ENCODE measurements around the gene RASAL2.

RASAL2 gene

DNA sequence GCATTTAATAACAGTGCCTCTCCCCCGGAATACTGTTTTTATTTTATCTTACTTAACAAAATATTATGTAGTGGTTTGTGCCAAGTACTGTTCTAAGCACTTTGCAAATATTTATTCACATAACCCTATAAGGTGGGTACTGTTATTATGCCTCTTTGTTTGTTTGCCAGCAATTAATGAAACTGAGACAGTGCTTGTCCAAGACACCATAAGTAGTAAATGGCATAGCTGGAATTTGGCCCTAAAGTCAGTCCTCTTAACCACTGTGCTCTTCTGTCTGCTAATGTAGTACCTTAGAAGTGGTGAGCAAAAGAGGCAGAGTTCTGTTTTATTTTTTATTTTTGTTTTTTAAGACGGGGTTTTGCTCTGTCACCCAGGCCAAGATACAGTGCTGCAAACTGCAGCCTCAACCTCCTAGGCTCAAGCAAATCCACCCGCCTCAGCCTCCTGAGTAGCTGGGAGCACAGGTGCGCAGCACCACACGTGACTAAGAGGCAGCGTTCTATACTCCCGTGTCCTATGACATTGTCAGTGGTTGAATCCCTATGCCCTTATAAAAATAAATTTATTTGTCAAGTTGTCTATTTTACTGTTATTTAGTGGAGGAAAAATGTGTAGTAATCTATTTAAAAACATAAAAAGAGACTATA is 237.1 kb downstream of the RASAL2 start:
- no peak overlapping the region for H3K4me3 ChIP-seq (ENCODE audit: low read length)
- DNase-seq (ENCODE audit: low read depth): no peak
- TF ChIP-seq, protein P1, sequence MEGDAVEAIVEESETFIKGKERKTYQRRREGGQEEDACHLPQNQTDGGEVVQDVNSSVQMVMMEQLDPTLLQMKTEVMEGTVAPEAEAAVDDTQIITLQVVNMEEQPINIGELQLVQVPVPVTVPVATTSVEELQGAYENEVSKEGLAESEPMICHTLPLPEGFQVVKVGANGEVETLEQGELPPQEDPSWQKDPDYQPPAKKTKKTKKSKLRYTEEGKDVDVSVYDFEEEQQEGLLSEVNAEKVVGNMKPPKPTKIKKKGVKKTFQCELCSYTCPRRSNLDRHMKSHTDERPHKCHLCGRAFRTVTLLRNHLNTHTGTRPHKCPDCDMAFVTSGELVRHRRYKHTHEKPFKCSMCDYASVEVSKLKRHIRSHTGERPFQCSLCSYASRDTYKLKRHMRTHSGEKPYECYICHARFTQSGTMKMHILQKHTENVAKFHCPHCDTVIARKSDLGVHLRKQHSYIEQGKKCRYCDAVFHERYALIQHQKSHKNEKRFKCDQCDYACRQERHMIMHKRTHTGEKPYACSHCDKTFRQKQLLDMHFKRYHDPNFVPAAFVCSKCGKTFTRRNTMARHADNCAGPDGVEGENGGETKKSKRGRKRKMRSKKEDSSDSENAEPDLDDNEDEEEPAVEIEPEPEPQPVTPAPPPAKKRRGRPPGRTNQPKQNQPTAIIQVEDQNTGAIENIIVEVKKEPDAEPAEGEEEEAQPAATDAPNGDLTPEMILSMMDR (IDR thresholded peaks at IDR 0.05; ENCODE audit: insufficient read depth, low read depth, low read length, missing control alignments): no peak

DNA sequence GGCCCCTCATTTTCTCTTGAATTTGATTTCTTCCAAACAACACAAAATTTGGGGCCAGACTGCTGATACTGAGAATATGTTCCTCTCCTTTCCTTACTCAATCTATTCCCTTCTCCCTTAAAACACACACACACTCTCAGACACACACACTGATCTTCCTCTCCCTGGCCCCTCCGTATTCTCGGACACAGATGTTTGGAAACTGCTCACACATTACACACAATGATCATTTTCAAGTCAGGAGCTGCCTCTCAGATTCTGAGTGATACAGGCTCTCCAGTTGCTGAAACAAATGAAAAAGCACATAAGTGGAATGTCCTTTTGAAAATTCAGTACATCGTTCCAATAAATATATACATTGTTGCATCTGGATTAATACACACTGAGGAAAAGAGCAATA is 241.5 kb downstream of the RASAL2 start:
- no peak for DNase-seq (ENCODE audit: low read depth)
- H3K4me3 ChIP-seq (ENCODE audit: low read length): no peak overlapping the region
- TF ChIP-seq, protein P1 (IDR thresholded peaks at IDR 0.05; ENCODE audit: insufficient read depth, low read depth, low read length, missing control alignments): no peak

DNA sequence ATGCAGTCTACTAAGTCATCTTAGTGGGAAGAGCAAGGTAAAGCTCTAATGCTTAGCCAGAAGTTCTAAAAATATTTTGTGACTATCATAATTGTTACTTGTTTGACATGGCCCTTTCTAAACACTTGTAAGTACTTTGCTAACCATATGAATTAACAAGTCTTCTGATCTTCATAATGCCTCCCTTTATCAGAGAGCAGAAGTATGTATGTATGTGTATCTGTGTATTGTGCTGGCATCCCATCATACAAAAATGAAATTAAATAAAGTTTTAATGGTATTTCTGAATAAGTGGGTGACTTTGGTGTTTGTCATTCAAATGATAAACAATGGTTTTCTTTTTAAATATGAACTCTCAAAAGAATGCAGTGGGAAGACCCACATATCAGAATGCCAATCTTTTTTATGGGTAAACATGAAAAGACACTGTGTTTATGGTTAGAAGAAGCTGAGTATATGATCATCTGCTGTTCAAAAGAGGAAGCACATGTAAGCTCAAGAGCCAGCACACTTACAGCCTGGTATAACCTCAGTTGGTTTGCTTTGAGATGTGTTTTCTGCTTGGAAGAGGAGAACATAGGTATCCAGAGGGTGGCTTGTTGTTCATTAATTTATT is 243.3 kb downstream of the RASAL2 start:
- no peak overlapping the region for H3K4me3 ChIP-seq (ENCODE audit: low read length)
- TF ChIP-seq, protein P1 (IDR thresholded peaks at IDR 0.05; ENCODE audit: insufficient read depth, low read depth, low read length, missing control alignments): no peak
- DNase-seq (ENCODE audit: low read depth): no peak

DNA sequence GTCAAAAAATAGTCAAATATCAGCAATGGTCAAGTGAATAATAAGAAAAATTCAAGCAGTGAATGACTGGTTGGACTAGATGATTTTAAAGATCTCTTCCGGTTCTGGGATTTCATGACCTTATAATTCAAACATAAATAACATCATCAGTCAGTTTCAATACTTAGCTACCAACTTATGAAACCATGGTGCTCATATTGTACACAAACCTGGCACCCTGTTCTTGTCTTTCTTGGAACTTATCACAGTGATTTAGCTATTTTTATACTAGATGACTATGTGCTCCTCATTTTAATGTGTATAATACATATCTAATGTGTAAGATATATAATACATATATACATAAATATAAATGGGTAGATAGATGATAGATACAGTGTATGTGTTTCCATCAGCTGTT is 245.9 kb downstream of the RASAL2 start:
- peak overlapping the region; percentile 56 for H3K4me3 ChIP-seq (ENCODE audit: low read length)
- DNase-seq (ENCODE audit: low read depth): no peak
- TF ChIP-seq, protein P1 (IDR thresholded peaks at IDR 0.05; ENCODE audit: insufficient read depth, low read depth, low read length, missing control alignments): no peak

DNA sequence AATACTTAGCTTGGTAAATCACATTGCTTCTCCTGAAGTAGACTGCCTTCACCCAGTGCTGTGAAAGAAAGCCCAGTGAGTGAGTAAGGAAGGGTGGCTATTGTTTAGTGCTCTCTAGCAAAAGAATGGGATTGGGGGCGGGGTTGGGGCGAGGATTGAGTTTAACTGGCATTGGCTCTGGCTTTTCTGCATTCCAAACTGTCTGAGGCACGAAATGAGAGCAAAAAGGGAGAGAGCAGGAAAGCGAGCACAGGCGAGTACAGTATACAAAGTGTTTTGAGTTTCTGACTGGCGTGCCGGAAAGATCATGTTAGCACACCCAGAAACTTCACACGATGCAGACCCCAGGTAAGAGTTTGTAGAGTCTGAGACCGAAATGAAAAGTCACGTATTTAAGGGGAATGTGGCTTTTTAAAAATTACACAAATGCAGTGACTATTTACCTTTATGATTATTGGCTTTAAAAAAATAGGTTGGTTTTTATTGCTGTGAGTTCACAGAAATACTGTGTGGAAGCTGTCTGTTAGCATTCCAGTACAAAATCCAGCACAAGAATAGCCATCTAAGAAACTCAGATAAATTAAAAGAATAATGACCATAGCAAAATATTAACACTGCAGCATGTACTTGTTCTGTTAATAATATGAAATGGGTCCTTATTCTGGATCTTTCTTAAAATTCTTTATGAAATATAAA is 247.5 kb downstream of the RASAL2 start:
- peak overlapping the region; percentile 56 for H3K4me3 ChIP-seq (ENCODE audit: low read length)
- TF ChIP-seq, protein P1 (IDR thresholded peaks at IDR 0.05; ENCODE audit: insufficient read depth, low read depth, low read length, missing control alignments): no peak
- DNase-seq (ENCODE audit: low read depth): peak; percentile 98

DNA sequence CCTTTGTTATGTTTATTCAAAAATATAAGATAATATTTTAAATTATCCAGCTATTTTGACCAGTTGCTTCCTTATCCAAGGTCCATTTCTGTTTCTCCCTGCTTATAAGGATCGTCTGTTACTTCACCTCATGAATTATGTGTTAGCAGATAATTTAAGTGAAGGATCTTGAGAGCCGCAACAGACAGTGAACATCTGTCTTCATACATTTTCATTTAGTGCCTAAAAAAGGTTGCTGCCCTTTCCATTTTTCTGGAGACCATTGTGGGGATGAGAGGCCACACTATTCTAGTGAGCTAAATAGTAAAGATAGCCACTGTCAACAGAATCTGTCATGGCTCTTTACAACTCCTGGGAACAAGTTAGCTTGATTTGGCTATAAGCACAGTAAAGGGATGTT is 248.8 kb downstream of the RASAL2 start:
- peak overlapping the region; percentile 56 for H3K4me3 ChIP-seq (ENCODE audit: low read length)
- DNase-seq (ENCODE audit: low read depth): no peak
- TF ChIP-seq, protein P1 (IDR thresholded peaks at IDR 0.05; ENCODE audit: insufficient read depth, low read depth, low read length, missing control alignments): no peak
